ENCODE measurements around the gene SLC22A14. TPM values are rescaled to one million over a fixed set of nuclear protein-coding genes. Genes with fewer than 3 reads are reported as not detected.

The SLC22A14 gene
- total RNA-seq, 1 experiment from 2014 or later, result not detected

- H3K4me3 Mint-ChIP-seq, result no peak overlapping the region
- no peak for ATAC-seq
- no peaks in the 10 kb centered on the region for H3K36me3 Mint-ChIP-seq
- H3K4me1 Mint-ChIP-seq, result peaks cover 14% of the 10 kb centered on the region
- POLR2A ChIA-PET, result interaction anchor here (0.6 kb wide), 1 partner anchor 1881 kb away, joined by 5 read pairs; no protein-coding TSS in a partner anchor
- no peak overlapping the region for H3K27ac Mint-ChIP-seq
- TF ChIP-seq ZNF423 (CRISPR knock-in tag; IDR thresholded peaks at IDR 0.05) (no peak), HMGXB4 (CRISPR knock-in tag; IDR thresholded peaks at IDR 0.05) (no peak), CREM (CRISPR knock-in tag; IDR thresholded peaks at IDR 0.05) (no peak), MXD4 (CRISPR knock-in tag; IDR thresholded peaks at IDR 0.05; ENCODE audit: borderline replicate concordance) (no peak)
- DNase-seq (ENCODE audit: low spot score), result no peak
- no peaks in the 10 kb centered on the region; the same call in 1 of the 2 replicates for H3K9me3 Mint-ChIP-seq
- CTCF ChIA-PET, result interaction anchor here (0.6 to 0.8 kb wide), 2 partner anchors 11 to 269 kb away, joined by 3 to 4 read pairs; partner anchors contain the start of gene SLC22A14
- no peaks in the 10 kb centered on the region for H3K27me3 Mint-ChIP-seq (ENCODE audit: low read depth)
These were observed 11.5 kb upstream of the SLC22A14 start for GRCh38 chr3:38270606-38271005.

- Mint-ChIP-seq H3K27me3 (ENCODE audit: low read depth) (no peaks in the 10 kb centered on the region), H3K4me1 (peaks cover 14% of the 10 kb centered on the region), H3K36me3 (no peaks in the 10 kb centered on the region), H3K4me3 (no peak overlapping the region), H3K27ac (no peak overlapping the region), H3K9me3 (no peaks in the 10 kb centered on the region; the same call in 1 of the 2 replicates)
- ATAC-seq (no peak), DNase-seq (ENCODE audit: low spot score) (no peak)
- ChIA-PET POLR2A (interaction anchor here (0.6 kb wide), 1 partner anchor 1882 kb away, joined by 5 read pairs; no protein-coding TSS in a partner anchor), CTCF (interaction anchor here (0.6 to 0.7 kb wide), 3 partner anchors 138 to 297 kb away, joined by 3 to 7 read pairs (median 4); no protein-coding TSS in a partner anchor)
- TF ChIP-seq CDX4 (CRISPR knock-in tag; IDR thresholded peaks at IDR 0.05; ENCODE audit: borderline replicate concordance) (no peak), AR (CRISPR knock-in tag; IDR thresholded peaks at IDR 0.05) (no peak), FOXK1 (CRISPR knock-in tag; IDR thresholded peaks at IDR 0.05) (no peak), ZBTB43 (CRISPR knock-in tag; IDR thresholded peaks at IDR 0.05) (no peak), CBFB (CRISPR knock-in tag; IDR thresholded peaks at IDR 0.05; ENCODE audit: low read depth) (no peak), TEAD4 (CRISPR knock-in tag; IDR thresholded peaks at IDR 0.05) (no peak), NR3C1 (CRISPR knock-in tag; conservative IDR thresholded peaks at IDR 0.05; ENCODE audit: low read depth) (no peak), NFYB (CRISPR knock-in tag; conservative IDR thresholded peaks at IDR 0.05; ENCODE audit: low read depth) (no peak), MLX (CRISPR knock-in tag; IDR thresholded peaks at IDR 0.05) (no peak), ZNF219 (CRISPR knock-in tag; IDR thresholded peaks at IDR 0.05; ENCODE audit: borderline replicate concordance) (no peak), NFATC4 (CRISPR knock-in tag; IDR thresholded peaks at IDR 0.05) (no peak), NR2C2 (CRISPR knock-in tag; IDR thresholded peaks at IDR 0.05) (no peak), NR1H2 (CRISPR knock-in tag; IDR thresholded peaks at IDR 0.05) (no peak), ELF4 (CRISPR knock-in tag; IDR thresholded peaks at IDR 0.05; ENCODE audit: low read depth) (no peak), TEAD1 (CRISPR knock-in tag; IDR thresholded peaks at IDR 0.05) (no peak)
These were observed 10.5 kb upstream of the SLC22A14 start for GRCh38 chr3:38271553-38271952.
